GM21360 (cell line): ENCODE results near the gene ITPK1.

Source experiments
- ATAC-seq: cut with Tn5 transposase; IDR thresholded peaks from one replicate; pipeline ENCODE4 v1.9.1; 2021; ENCODE audit warnings: mild to moderate bottlenecking, moderate library complexity; ENCODE audit not compliant: unreplicated experiment

ITPK1 gene

DNA sequence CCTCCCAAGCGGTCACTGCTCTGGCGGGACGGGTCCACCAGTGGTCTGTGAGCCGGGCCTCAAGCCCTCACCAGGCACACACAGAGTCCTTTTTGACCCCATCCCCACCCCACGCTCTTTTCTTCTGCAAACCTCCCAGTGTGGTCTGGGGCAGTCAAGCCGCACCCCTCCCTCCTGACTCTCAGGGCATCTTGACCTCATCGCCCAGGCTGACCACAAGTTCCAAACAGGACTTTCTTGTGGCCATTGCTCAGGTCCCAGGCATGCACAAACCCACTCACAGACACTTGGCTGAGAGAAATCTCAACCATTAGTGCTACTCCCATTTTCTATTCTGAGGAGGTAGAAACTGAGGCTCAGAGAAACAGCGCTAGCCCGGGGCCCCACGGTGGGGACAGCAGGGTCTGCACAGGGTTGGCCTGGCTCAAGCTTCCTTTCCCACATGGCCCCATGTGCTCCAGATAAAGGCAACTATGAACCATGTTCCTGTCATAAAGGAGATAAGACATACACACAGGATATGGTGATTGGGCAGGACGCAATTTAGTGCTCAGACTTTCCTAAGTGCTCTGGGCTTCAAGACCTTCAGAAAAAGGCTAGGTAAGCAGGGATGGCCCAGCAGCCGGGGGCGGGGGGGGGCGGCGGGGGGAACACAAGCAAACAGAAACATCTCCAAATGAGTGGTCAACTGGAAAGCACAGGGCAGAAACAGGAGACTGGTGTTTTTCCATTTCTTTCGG, 69.6 kb downstream of the ITPK1 start:
- ATAC-seq, result no peak

DNA sequence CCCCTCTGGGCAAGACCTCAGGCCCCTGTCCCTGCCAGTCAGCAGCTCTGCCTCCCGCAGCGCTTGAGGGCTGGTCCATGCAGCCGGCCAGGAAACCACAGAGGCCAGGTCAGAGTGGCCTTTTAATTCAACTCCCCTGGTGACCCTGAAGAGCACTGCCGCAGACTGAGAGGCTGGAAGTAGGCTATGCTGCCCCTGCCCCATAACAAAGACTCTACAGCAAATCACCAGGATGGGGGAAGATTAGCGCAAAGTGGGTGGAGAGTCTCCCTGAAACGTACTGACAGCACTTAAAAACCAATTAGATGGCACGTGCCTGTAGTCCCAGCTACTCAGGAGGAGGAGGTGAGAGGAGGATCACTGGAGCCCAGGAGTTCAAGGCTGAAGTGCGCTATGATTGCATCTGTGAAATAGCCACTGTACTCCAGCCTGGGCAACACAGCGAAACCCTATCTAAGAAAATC, 70.5 kb downstream of the ITPK1 start:
- no peak for ATAC-seq

DNA sequence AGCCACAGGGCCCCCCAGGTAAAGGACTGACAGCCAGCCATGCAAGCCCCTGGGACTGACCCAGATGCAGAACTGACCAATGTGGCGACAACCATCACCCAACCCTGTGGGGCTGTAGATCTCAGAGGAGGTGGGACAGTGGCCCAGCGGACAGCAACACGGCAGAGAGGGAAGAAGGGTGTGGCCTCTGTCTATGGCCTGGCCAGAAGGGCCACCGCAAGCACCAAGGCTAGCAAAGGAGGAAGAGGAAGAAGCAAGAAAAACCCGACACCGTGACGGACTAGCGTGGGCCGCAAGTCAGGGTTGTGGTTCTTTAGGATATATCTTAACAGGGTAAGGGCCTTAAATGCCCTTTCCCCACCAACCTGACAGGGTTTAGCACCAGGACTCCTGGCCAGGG, 71.2 kb downstream of the ITPK1 start:
- ATAC-seq, result no peak

DNA sequence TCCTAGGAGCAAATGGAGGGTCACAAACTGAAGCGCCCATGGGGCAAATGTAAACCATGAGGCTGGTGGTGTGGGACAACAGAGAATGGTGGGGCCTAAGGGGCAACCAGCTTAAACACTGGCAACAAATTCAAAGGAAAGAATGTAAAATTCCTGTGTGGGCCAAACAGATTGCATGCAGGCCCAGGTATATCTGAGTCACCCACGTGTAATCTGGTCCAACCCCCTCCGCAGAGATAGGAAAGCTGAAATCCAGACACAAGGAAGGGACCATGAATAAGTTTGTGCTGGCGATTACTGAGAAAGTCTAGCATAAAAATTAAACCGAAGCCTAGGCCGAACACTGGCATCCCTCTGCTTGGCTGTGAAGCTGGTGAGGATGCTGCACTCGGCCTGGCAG, 71.6 kb downstream of the ITPK1 start:
- ATAC-seq, result no peak

DNA sequence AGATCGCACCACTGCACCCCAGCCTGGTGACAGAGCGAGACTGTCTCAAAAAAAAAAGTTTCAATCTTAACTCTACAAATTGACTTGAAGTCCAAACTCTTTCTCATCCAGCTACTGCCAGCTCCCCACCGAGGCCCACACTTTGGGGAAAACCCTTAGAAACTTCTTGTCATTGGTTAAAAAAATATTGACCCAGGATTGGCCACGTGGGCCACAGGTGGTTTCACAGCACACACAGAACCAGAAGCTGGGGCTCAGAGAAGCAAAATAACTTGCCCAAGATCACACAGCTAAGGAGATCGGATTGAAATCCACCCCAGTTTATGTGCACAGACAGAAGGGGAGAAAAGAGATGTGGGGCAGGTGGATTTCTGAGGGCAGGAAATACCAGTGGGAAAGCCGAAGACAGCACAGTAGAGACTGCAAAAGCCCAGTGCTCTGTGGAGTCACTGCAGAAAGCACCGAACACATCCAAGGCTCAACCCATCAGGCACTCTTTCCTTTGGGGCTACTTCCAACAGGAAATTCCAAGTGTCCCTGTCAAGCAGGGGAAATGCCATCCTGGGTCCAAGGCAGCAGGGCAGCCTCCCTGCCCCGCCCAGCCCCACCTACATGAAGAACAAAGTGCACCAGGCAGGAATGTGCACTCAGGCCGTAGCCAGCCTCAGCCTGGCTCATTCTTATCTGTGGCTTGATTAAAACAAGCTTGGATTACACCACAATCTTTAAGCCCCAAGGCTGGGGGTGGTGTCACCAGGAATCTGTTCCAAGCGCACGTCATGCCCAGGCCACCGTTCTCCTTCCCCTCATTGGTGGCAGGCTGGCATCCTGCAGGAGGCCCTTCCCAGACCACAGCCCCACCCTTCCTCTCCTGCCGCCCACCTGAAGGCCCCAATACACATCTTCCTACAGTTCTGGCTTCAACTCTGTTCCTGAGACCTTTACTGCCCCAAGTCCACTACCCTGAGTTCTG, 72.5 kb downstream of the ITPK1 start:
- no peak for ATAC-seq

DNA sequence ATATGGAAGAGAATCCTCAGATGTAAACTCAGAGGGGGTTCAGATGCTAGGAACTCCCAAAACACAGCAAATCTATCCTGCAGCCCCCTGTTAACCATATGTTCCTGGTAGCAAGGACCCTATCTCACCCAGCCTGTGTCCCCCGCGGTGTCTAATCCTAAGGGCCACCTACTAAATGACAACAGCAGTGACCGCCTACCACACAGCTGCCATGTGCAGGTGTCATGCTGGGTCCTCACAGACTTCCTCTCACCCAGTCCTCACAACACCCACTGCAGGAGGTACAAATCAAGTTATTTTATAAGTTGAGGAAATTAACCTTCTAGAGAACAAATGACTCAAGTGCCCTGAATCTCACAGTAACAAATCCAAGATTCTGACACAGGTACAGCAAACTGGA, 73.9 kb downstream of the ITPK1 start:
- no peak for ATAC-seq

DNA sequence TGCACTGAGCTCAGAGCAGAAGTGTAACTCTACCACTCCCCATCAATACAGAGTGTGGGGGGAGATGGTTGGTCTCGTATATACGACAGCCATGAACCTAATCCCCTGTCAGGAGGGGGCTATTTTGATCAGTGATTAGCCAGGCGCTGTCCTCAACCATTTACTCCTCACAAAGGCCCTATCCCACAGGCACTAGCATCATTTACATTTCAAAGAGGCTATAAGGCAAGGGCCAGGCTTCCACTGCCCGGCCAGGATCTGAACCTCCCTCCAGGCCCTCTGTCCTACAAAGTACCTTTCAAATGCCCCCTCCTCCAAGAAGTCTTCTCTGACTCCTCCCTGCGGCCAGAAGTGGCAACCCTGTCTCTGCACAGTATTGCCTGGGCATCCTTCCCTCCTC, 74.7 kb downstream of the ITPK1 start:
- ATAC-seq, result no peak

DNA sequence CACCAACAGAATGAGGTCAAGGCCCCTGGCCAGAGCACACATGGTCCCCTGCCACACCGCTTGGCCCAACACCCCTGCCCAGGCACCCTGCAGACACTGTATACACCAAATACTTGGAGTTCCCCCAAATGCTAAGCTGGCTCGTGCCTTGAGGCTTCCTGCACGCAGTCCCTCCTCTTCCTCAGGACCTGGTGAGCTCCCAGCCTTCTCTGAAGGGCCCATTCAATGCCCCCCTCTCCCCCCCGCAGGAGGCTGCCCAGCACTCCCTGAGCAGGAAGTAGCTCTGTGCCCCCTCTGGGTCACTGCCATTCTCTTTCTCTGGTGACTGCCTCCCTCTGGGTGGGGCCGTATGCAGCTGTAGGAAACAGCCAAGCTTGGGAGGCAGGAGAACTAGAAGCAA, 75.3 kb downstream of the ITPK1 start:
- ATAC-seq, result no peak

DNA sequence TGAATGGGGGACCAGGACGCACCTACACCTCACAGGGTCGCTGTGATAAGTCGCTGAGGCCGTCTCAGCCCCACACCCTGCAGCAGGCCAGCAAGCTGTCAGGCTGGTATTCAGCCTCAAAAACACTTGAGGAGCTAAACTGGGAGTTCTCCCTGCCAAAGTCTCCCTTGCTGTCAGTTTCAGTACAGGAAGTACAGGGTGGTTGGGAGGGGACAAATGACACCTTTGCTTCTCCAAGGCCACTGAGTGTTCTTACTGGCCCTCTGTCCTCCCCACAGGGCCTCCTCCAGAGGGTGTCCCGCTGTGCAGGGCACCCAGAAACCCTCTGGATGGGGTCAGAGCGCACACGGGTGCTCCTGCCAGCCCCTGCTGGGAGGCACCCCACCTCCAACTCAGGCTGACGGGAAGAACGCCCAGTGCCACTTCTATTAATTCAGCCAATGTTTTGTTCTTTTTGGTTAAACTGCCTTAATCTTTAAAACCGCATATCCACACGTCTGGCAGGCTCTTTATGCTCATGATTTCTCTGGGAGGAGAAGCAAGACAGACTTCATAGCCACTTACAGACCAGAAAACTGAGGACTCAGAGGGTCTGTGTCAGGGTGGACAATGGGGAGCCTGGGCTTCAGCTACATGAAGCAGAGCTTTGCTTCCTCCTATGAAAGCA, 75.9 kb downstream of the ITPK1 start:
- ATAC-seq, result no peak

DNA sequence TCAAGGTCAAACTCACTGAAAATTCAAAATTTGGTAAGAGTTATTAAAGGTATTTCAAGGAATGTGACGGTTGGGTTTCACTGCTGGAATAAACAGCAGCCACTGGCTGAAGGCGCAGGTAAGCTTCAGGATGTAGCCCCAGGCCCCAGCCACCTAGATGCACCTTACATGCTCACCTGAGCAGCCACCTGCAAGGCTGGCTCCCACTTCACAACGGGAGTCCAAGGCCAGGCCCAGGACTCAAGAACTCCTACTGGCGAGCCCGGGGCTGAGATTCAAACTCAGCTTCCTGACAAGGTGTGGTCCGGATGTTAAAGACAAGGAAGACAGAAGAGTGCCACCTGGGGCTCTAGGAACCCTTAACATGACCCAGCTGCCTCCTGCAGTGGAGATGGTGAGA, 78.4 kb downstream of the ITPK1 start:
- no peak for ATAC-seq

DNA sequence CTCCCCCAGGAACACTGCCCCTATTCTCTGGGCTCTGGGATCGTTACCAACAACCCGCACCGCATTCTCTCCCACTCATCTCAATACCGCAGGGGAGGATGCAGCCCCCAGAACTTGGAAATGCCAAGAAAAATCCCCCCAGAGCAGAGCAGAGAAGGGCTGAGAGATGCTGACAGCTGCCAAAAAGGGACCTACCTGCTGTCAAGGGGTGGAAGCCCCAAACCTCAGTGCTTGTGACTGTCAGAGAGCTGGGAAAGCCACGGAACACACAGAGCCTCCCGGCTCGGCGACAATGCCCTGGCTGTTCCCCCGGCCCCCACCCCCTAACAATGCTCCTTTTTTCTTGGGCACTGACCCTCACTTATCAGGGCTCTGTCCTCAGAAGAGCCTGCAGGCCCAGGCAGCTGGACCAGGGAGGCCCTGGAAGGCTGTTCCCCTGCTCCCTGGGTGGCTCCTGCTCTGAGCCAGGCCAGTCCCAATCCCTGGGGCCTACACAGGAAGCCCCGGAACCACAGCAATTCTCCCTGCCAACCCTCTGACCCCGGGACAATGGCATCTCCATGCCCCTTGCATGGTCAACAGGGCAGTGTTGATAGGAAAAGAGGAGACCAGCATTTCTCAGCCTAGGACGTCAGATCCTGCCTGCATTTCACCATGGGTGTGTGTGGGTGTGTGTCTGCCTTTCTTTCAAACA, 78.9 kb downstream of the ITPK1 start:
- no peak for ATAC-seq

DNA sequence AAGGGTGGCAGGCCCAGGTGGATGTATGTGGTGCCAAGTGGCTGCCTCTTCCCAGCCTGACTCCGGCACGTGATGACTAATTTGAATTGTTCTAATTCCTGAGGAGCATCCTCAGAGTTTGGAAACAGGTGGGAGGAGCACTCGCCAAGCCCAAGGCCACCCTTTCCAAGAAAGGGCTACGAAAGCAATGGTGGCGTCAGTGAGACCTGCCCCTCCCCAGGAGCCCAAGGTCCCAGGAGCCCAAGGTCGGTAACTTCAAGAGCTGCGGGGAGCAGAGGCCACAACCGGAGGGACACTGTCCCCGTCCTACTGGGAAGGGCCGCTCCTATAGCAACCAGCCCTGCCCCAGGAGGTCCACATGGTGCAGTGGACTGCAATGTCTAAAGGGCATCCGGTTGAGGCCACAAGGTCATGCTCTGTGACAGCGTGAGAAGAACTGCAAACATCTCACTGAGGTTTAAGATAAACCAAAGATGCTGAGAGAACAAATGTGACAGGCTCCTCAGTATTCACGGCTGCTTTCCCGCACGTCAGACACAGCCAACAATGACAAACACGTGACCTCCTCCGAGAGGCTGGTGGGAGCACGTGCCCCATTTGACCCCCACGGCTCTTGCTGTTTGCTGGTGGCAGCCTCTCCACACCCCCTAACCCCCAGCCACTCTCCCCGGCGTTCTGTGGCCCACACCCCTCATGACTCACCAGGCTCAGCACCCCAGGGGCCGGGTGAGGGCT, 79.6 kb downstream of the ITPK1 start:
- ATAC-seq, result no peak

DNA sequence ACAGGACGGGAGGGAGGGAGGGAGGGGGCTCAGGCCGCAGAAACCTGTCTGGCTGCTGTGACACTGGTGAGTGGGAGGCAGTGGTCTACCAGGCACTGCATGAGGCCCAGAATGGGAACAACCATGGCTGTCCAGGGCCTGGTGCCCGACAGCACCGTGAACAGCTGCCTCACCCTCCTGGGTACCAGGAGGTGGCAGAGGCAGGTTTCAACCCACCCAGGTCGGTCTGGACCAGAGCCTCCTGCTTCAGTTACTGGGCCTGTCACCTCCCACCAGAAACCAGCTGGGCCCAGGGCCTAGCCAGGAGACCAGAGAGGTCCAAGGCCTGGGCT, 80.2 kb downstream of the ITPK1 start:
- no peak for ATAC-seq

DNA sequence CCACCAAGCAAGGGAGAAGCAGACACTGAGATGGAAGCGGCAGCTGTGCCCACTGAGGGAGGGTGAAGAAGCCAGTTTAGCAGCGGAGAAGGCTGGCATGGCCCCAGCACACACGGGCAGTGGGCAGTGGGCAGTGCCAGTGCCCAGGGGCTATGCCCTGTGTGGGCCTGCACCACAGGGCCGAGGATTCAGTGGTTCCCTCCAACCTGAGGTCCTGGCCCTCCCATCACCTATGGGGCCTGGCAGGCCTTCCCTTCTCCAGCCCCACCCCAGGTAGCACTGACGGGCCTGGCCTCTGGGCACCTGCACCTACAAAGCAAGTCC, 81.1 kb downstream of the ITPK1 start:
- ATAC-seq, result no peak

DNA sequence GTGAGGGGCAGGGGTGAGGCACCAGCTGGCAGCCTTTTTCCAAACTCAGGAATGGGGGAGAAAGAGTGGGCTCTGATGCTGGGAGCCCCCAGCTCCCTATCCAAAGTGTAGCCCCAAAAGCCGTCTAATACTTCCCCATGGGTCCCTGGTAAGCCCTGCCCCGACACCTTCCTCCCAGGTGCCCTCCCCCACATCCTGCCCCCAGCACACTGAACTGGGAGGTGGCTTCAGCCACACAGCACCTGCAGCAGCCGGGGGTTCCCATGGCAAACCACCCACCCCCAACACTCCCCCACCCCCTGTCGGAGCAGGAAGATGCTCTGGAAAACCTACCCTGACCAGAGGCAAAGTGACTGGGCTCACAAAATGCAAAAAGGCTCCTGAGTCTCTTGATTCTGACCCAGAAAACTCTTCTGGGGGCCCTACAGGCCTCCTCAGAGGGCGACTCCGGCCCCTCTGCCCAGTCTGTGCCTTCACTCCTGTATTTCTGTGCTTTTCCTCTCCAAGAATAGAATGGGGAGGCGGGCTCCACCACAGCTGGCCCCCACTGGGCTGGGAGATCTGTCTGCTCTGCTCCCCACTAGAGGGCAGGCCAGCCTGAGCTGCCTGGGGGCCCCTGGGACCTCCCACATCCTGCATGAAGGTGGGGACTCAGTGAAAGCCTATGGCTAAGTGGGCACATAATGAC, 81.6 kb downstream of the ITPK1 start:
- ATAC-seq, result no peak

DNA sequence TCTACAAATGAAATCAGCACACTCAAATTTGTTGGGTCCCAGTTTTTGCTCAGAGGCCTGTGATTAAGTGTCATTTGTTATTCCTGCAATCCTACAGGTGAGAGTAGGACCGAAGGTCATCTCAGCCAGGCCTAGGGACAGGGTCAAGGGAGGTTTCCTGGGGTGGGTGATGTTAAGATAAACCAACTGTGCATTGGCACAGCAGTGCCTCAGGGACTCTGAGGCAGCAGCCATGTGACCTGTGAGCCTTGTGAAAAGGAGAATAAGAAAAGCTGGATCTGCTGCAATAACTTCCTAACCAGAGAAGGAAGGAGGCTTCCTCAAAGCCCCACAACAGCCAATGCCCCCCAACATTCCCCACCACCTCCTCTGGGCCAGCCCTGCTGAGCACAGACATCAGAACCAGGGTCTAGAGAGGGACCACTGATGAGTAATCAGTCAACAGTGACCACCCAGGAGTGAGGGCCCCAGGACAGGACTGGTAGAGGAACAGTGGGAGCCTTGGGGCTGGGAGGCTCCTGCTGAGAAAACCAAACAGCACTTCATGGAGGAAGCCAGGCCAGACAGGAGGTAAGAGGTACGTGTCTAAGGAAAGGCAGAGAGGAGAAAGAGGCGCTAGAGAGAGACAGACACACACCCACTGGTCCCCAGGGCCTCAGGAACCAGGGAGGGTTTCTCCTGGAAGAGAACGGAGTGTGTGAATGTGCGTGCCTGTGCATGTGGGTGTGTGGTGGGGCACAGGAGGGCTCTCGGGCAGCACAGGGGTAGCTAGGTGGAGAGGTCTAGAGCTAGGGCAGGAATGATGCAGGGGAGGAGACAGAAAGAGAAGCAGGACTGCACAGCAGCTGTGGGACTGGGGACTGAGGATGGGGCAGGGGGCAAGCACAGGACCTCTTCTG, 82.4 kb downstream of the ITPK1 start:
- ATAC-seq, result no peak

DNA sequence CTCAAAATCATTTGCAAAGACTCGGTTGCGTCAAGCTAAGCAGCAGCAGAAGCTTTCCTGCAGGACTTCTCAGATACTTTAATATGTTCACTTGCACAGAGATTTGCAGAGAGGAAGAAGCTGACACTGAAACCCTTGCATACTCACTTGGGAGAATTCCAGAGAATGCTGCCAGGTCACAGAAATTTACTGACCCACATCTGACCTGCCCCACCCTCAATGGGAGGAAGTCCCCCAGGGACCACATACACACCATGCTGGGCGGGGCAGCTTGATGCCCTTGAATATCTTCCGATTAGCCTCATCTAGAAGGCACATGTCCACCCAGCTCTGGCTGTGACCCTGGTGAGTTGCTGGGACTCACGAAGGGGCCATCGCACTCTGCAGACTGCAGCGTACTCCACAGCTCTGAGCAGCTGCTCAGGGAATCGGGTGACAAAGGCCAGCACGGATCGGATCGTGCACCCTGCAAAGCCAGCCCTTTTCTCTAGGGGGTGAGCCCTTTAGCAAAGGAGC, 83.2 kb downstream of the ITPK1 start:
- no peak for ATAC-seq

DNA sequence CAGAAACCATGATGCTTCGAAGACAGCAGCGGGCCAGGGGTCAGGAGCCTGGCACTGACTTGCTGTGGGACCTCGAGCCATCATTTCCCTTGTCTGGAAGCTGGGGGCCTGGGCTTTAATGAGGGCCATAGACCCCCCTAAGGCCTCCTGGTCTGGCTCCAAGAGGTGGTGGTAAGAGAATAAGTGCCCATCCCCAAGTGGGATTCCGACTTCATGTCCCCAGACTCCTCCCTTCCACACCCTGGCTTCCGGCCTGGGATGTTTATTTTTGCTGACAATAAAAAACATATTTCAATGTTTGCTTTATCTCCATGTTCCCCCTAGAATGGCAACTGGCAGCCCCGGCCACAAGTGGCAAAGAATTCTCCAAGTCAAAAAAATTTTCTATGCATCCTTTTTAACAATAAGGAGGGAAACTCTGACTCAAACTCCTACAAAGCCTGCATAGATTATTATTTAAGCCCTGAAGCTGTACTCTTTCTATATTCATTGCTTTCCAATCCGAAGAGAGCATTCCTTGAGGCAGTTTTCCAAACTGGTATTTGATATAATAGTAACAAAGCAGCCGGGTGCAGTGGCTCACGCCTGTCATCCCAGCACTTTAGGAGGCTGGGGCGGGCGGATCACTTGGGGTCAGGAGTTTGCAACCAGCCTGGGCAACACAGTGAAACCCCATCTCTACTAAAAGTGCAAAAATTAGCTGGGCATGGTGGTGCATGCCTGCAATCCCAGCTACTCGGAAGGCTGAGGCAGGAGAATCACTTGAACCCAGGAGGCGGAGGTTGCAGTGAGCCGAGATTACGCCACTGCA, 84.0 kb downstream of the ITPK1 start:
- no peak for ATAC-seq
